Brain pericyte (primary cell): Measurements from ENCODE around the gene LRG1.
A peak's percentile ranks its signal among the peaks of the same experiment; 100 is the strongest.
"Not testable (repeated sequence)": the region's sequence is repeated elsewhere in the genome, so short reads cannot be mapped to it uniquely, and the experiment has no call there.

Experiments used
- DNase-seq: peaks from one replicate; pipeline ENCODE4 v3.0.0-alpha.2; 2012; ENCODE audit warnings: low read depth, low spot score

The LRG1 gene

GRCh38 chr19:4576016-4576933, 36.4 kb upstream of the LRG1 start:
- DNase-seq: no peak

- peak; percentile 85 for DNase-seq
Observed at GRCh38 chr19:4575267-4576015, 35.6 kb upstream of the LRG1 start.

- no peak for DNase-seq
Observed at GRCh38 chr19:4573682-4574081, 33.8 kb upstream of the LRG1 start.

GRCh38 chr19:4571305-4571917, 31.6 kb upstream of the LRG1 start:
- no peak for DNase-seq

GRCh38 chr19:4570916-4571304, 31.1 kb upstream of the LRG1 start:
- no peak for DNase-seq

- DNase-seq: no peak
Observed at GRCh38 chr19:4570402-4570801, 30.6 kb upstream of the LRG1 start.

- DNase-seq: no peak
Observed at GRCh38 chr19:4568886-4569285, 29.1 kb upstream of the LRG1 start.

GRCh38 chr19:4567584-4568071, 27.8 kb upstream of the LRG1 start:
- no peak for DNase-seq

- DNase-seq: no peak
Observed at GRCh38 chr19:4566402-4567051, 26.7 kb upstream of the LRG1 start.

GRCh38 chr19:4563562-4563961, 23.7 kb upstream of the LRG1 start:
- not testable (repeated sequence) for DNase-seq

GRCh38 chr19:4562085-4562484, 22.2 kb upstream of the LRG1 start:
- not testable (repeated sequence) for DNase-seq

- no peak for DNase-seq
Observed at GRCh38 chr19:4559569-4559968, 19.7 kb upstream of the LRG1 start, which contains the start of gene SEMA6B. Gene SEMA6B, minus strand, starts transcription at chr19:4559684. Its CDS starts 1,227 bp downstream, at chr19:4558457.

- no peak for DNase-seq
Observed at GRCh38 chr19:4557971-4558941, 18.4 kb upstream of the LRG1 start.

GRCh38 chr19:4557144-4557970, 17.5 kb upstream of the LRG1 start:
- no peak for DNase-seq

- no peak for DNase-seq
Observed at GRCh38 chr19:4556597-4557127, 16.8 kb upstream of the LRG1 start.

GRCh38 chr19:4555657-4556561, 16.1 kb upstream of the LRG1 start:
- DNase-seq: no peak

GRCh38 chr19:4554717-4555116, 14.9 kb upstream of the LRG1 start:
- no peak for DNase-seq

- DNase-seq: no peak
Observed at GRCh38 chr19:4553775-4554174, 13.9 kb upstream of the LRG1 start.
